Kasumi-1 (cell line): ENCODE measurements around the gene KTI12.
"Not testable (repeated sequence)": the region's sequence is repeated elsewhere in the genome, so short reads cannot be mapped to it uniquely, and the experiment has no call there.

Experiments used
- DNase-seq, 2 experiments: peaks; one replicate each; lab custom pipeline; 2025; lab: John Stamatoyannopoulos, UW

Gene KTI12, protein sequence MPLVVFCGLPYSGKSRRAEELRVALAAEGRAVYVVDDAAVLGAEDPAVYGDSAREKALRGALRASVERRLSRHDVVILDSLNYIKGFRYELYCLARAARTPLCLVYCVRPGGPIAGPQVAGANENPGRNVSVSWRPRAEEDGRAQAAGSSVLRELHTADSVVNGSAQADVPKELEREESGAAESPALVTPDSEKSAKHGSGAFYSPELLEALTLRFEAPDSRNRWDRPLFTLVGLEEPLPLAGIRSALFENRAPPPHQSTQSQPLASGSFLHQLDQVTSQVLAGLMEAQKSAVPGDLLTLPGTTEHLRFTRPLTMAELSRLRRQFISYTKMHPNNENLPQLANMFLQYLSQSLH

DNA sequence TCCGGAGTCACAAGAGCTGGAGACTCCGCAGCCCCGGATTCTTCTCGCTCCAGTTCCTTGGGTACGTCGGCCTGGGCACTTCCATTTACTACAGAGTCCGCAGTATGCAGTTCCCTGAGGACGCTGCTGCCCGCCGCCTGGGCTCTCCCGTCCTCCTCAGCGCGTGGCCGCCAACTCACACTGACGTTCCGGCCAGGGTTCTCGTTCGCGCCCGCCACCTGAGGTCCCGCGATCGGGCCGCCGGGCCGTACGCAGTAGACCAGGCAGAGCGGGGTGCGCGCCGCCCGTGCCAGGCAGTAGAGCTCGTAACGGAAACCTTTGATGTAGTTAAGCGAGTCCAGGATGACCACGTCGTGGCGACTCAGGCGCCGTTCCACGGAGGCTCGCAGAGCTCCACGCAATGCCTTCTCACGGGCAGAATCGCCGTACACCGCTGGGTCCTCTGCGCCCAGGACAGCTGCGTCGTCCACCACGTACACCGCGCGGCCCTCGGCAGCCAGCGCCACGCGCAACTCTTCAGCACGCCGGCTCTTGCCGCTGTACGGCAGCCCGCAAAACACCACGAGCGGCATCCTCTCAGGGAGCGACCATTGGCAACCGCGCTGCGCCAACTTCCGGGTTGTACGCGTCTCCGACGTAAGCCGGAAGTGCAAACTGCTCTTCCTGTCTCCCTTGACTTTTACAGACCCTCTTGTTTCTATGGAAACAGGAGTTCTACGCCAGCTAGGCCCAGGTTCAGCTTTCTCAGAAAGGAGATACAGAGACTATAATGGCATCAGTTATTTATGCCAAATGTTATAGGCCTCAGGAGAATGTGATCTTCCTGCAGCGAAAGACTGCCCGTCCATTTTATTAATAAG is at the start of gene KTI12:
Gene KTI12, minus strand, starts transcription at position 621 of the 860 bp plus-strand sequence. Its CDS starts 49 bp downstream, at position 572.
- peak; percentile 91 to 94 for DNase-seq

DNA sequence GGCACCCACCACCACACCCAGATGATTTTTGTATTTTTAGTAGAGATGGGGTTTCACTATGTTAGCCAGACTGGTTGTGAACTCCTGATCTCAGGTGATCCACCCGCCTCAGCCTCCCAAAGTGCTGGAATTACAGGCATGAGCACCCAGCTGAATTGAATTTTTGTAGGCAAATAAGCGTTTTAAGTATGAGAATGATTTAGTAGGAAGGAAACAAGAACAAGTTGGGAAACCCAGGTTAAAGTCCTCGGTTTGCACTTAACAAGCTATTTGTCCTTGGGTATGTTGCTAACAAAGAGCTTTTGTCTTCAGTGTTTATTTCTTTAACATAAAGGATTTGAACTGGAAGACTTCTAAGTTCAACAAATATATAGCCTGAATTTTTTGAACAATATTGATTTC is 46.4 kb upstream of the KTI12 start:
- no peak for DNase-seq

DNA sequence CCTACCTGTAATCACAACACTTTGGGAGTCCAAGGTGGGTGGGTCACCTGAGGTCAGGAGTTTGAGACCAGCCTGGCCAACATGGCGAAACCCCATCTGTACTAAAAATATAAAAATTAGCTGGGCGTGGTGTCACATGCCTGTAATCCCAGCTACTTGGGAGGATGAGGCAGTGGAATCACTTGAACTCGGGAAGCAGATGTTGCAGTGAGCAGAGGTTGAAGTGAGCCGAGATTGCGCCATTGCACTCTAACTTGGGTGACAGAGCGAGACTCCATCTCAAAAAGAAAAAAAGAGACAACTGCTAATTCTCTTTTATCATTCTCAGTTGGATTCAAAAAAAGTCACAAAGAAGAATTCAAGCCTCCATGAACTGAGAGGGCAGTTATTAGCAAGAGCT is 43.7 kb upstream of the KTI12 start:
- DNase-seq, result not testable (repeated sequence)

DNA sequence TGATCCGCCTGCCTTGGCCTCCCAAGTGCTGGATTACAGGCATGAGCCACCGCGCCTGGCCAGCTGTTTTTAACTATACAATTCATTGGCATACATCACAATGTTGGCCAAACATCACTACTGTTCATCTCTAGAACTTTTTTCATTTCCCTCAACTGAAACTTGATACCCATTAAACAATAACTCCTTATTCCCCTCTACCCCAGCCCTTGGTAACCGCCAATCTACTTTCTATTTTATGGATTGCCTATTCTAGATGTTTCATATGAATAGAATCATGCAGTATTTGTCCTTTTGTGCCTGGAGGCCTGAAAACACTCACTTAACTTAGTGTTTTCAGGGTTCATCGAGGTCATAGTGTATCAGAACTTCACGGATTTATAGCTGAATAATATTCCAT is 38.7 kb upstream of the KTI12 start:
- DNase-seq, result no peak

DNA sequence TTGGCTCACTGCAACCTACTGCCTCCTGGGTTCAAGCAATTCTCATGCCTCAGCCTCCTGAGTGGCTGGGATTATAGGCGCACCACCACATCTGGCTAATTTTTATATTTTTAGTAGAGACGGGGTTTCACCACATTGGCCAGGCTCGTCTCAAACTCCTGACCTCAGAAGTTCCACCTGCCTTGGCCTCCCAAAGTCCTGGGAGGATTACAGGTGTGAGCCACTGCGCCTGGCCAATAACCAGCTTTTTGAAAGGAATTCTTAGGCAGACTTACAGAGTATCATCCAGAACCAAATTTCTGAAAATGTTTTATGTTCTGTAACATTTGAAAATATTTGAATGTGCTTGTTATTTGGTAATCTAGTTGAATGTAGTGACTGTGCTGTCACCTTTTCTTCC is 37.1 kb upstream of the KTI12 start:
- DNase-seq, result no peak

DNA sequence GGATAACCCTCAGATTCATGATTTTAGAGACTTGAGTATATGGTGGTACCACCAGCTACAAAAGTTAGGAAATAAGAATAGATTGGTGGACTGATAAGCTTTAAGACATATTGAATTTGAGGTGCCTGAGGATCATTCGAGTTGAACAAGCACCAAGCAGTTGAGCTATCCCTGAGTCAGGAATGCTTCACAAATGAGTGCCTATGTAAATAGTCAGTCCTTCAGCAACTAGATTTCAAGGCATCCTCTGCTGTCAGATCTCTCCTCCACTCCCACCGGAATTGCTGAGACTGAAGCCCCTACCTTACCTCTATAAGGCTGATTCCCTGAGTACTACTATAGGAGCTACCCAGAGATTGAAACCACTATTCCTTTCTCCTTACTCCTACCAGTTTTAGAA is 29.6 kb upstream of the KTI12 start:
- DNase-seq, result no peak

DNA sequence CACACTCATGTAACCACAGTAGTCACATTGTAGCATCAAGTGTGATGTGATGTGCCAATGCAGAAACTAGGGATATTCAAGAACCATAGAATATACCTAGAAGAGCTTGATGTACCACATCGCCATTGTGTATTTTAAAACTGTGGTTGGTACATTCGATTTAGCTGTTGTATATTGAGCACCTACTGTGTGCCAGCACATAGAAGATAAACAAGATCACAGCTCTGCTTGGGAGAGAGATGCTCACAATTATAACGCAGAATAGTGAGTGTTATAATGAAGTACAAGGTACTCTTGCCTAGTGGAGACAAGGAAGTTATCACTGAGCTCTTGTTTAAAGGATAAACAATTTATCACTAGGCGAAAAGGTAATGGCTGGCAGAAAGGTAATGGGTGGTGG is 27.2 kb upstream of the KTI12 start:
- no peak for DNase-seq

DNA sequence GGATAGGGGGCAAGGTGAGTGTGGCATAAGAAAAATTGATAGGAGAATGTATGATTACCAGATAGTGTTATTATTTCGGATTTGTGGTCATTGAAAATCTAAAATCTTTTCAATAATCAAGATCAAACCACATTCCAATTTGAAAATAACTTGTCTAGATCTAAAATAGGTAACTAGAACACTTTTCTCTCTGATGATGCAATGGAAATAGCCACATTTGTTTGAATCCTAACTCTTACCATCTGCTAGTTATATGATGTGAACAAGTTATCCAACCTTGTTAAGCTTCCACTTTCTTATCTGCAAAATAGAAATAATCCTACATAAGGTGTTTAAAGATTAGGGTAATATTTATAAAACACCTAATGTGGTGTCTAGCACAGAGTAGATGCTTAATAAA is 26.3 kb upstream of the KTI12 start:
- DNase-seq, result no peak

DNA sequence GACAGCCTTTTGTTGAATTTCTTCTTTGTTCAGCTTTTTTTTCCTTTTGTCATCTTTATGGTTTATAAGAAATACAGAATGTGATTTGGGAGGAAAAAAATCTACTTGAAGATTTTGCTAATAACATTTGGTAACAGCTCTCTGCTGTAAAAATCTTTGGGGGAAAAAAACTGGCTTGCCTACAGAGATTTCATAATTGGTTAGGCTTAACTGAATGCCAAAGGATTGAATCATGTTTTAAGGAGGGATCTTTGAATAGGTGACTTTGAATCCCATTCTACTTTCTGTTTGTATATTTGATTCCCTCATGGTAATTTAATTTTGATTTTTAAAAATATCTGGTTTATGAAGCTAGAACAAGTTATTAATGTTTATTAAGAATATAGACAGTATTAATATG is 25.7 kb upstream of the KTI12 start:
- no peak for DNase-seq

DNA sequence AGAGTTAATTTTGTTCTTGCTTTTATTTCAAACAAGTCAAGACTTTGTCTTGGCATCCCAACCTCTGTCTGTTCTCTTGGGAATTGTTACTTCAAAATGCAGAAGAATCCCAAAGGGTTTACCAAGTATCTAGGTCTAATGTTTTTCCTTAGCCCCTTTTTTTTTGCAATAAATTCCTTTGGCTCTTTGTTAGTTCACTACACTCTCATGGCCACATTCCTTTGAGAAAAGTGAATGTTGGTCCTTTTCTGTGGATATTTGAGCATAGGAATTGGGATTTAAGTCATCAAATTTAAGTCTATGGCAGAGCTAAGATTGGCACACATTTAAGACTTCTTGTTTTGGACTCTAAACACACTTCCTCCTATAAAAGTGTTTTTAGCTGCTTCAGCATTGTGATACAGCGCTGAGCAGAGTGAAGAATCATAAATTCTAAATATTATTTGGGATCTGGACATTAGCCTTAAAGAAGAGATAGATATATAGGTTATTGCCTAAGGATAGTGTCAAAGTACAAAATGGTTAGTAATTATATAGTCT is 24.3 kb upstream of the KTI12 start:
- DNase-seq, result no peak

DNA sequence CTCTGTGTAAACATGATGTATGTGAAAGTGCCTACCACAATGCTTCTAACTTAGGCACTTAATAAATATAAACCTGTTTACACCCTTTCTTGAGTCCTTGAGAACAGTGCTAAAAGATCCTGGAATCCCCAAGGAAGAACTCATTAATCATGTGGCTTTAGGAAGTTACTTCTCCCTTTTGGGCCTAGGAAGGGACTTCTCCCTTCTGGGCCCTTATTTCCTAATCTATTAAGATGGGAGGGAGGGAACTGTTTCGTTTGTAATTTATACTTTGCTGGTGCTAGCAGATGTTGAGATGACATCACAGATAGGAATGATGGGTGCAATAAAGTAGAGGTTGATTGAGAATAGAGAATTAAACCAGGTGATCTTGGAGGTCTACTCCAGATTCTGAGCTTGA is 23.6 kb upstream of the KTI12 start:
- peak in 1 of 2 experiments; percentile 20 for DNase-seq

DNA sequence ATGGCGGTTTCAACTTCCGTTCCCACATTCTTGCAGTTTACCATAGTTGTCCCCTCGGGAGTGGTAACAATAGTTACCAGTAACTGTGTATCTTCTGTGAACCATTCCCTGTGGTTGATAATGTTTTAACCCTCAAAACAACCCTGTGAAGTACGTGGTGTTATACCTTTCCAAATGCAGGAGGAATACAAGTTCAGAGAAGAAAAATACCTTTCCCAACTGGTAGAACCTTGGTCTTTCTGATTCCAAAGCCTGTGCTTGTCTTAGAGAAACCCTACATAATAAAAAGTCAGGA is 23.3 kb upstream of the KTI12 start:
- DNase-seq, result no peak

DNA sequence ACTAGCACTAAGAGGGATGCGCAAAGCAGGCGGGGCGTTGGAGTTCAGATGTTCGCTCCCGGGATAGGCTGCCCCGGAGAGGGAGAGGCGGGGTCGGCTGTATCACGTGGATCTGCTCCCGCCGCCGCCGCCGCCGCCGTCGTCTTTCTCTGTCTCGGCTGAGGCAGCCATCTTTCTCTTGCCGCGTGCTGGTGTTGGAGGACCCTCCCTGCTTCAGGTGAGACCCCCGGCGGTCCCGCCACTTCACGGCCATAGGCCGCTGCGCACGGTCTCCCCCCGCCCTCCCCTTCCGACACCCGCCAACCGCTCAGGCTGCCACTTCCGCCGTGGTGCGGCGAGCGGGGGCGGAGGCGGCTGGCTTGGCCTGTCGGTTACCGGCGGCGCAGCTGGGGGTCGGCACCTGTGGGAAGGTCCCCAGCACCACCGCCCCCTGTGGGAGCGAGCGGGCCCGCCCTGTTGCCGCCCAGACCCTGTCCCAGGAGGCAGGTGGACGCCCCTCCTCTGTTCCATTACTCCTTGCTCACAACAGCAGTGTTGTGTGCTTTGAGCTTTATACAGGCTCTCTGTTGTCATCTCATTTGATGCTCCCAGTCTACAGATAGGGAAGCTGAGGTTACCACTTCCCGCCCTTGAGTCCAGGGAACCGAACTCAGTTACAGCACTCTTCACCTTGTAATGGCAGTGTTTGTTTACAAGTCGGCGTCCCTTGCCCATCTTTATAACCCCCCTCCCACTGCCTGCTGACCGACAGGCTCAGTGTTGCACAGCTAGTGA is 22.7 kb upstream of the KTI12 start, which contains the start of gene BTF3L4:
Gene BTF3L4, plus strand, starts transcription at position 133 of the 774 bp plus-strand sequence. CDS start 3,553 bp downstream, outside the sequence.
- peak; percentile 97 to 98 for DNase-seq

DNA sequence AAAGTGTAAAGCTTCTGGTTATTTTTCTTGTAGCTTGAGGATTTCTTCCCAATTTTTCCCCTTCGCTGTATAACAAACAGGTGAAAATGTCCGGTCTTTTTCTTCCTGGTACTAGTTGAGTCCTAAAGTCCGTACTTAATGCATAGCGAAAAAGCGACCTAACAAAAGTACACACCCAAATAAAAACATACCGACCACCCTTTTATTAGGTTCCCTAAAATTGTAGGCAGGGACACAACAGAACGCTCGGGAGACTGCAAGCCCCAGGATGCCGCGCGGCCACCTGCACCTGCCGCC is 22.2 kb upstream of the KTI12 start:
- no peak for DNase-seq

DNA sequence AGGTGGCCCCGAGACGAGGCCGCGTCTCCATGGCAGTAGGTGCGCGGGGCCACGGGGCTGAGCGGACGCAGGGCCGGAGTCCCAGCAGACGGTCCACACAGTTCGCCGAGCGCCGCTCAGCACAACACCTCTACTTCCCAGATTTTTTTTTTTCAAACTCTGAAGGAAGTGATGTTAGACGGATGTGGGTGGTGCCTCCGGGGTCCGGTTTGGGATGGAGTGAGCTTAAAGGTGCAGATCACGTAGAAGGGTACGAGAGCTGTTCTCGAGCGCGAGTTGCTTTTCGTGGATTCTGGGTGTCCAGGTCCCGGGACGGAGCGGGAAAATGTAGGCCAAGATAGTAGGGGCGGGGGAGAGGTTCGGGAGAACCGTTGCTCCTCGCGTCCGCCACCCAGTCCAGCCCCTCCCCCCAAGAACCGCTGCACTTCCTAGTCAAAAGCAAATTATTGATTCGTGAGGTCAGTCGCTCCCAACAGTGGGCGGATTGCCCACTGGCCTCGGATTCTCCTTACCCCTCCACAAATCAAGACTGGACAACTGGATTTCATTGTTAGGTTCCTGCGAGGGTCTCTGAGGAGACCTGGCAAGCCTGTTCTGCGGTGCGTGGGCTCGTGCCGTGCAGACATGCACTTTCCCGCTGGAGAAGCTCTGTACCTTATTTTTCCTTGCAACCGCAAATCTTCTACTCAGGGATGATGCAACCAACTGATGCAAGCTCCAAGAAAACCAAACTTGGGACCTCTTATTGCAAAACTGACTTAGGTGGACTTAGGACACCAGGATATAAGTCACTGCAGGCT is 21.7 kb upstream of the KTI12 start, which contains the start of gene TXNDC12:
Gene TXNDC12, minus strand, starts transcription at position 126 of the 800 bp plus-strand sequence. Its CDS starts 95 bp downstream, at position 31.
- peak; percentile 92 for DNase-seq

DNA sequence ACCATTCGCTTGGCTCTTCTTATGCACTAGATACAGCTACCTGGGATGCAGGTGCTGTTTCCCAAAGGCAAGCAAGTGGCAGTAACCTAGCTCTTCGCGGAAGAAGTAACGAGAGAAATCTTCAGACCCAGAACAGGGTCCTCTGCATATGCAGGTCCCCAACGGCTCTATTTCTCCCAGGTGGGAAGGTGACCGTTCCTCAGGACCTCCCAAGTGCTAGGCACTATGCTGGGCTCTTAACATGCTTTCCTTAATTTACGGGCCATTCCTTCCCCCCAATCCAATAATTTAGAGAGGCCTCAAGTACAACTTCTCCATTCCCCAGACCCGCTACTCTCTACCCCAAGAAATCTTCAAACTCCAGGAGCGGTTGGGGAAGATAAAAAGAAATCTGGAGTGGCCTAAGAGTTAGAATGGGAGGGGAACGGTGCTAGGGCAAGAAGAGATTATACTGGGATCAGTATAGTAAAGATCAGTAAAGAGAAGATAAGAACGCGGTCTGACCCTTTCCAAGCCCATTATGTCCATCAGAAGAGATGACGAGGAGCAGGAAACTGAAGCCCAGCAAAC is 21.0 kb upstream of the KTI12 start:
- DNase-seq, result peak; percentile 59 to 77

DNA sequence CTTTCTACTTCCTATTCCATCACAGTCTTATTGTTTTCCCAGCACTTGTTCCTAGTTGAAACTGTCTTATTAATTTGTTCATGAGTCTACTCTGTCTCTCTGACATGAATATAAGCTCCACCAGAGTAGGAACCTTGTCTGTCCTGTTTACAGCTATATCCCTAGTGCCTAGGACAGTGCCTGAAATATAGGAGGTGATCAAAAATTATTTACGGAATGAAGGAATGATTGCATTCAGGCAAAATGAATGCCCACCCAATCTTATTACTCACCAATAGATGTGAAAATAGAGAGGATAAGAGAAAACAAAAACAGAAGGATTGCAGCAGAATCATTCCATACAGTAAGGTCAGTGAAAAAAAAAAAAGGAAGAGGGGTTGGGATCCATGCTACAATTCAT is 20.3 kb upstream of the KTI12 start:
- no peak for DNase-seq

DNA sequence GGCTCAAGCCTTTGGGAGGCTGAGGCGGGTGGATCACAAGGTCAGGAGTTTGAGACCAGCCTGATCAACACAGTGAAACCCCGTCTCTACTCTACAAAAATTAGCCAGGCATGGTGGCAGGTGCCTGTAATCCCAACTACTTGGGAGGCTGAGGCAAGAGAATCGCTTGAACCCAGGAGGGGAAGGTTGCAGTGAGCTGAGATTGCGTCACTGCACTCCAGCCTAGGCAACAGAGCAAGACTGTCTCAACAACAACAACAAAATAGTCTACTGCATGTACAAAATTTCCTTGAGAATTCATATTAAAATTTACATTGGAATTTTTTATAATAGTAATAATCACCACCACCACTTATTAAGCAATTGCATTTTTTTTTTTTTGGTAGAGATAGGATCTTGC is 15.7 kb upstream of the KTI12 start:
- DNase-seq, result not testable (repeated sequence)

DNA sequence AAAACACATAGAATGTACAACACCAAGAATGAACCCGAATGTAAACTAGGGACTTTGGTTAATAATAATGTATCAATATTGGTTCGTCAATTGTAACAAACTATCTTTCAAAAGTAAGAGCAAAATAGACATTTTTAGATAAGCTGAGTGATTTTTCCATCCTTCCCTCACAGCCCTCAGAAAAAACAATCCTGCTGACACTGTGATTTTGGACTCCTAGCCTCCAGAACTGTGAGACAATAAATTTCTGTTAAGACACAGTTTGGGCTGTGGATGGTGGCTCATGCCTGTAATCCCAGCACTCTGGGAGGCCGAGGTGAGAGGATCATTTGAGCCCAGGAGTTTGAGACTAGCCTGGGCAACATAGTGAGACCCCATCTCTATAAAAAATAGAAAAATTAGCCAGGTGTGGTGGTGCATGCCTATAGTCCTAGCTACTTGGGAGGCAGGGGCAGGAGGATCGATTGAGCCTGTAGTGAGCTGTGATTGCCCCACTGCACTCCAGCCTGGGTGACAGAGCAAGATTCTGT is 12.1 kb upstream of the KTI12 start:
- DNase-seq, result not testable (repeated sequence)

DNA sequence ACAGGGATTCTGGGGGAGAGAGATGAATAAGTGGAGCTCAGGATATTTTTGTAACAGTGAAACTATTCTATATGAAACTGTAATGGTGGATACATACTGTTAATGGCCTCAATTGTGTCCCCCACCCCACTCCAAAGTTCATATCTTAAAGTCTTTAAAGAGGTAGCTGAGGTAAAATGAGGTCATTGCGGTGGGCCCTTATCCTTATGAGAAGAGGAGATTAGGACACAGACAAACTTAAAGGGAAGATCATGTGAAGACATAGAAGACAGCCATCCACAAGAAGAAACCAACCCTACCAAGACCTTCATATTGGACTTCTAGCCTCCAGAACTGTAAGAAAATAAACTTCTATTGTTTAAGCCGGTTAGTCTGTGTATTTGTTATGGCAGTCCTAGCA is 11.6 kb upstream of the KTI12 start:
- DNase-seq, result no peak
